OCI-LY7 (cell line): ENCODE data around the gene DDA1. TPM values are rescaled to one million over a fixed set of nuclear protein-coding genes. Genes with fewer than 3 reads are reported as not detected.

Experiments
- BruUV-seq: library from RNA; stranded (reverse); fragments of 400-500 nt; replicated peaks from 2 replicates; lab custom pipeline; 2021; lab: Mats Ljungman, UMichigan
- CTCF ChIA-PET: fragments of 300-600 bp; sonication (Branson Sonifier 250); formaldehyde crosslinking; loops from one replicate; lab custom pipeline; 2022; ENCODE audit warnings: antibody characterized with exemption; ENCODE audit not compliant: unreplicated experiment; lab: Charles Lee
- POLR2A ChIA-PET: fragments of 300-600 bp; sonication (Branson Sonifier 250); formaldehyde crosslinking; loops from one replicate; lab custom pipeline; 2022; ENCODE audit warnings: antibody characterized with exemption; lab: Charles Lee
- DNase-seq: peaks from one replicate; pipeline ENCODE4 v3.0.0-alpha.2; 2015; ENCODE audit warnings: low spot score
- H2AFZ ChIP-seq: fragments of 200-600 bp; sonication (generic), shearing (Covaris generic); 2 replicates; pipeline ENCODE4 v1.6.1; 2014; ENCODE audit warnings: mild to moderate bottlenecking, antibody characterized with exemption, low read length, moderate library complexity
- H3K27ac ChIP-seq: fragments of 200-600 bp; sonication (generic); 2 replicates; pipeline ENCODE4 v1.5.1; 2014; ENCODE audit warnings: mixed run types, low read depth, mild to moderate bottlenecking, moderate library complexity, low read length, inconsistent platforms; ENCODE audit not compliant: poor library complexity, severe bottlenecking
- H3K36me3 ChIP-seq: fragments of 200-600 bp; sonication (generic); 2 replicates; pipeline ENCODE4 v1.6.1; 2014; ENCODE audit warnings: mild to moderate bottlenecking, antibody characterized with exemption, low read length, moderate library complexity, mixed read lengths; ENCODE audit not compliant: insufficient read depth
- H3K4me1 ChIP-seq: fragments of 200-600 bp; sonication (generic); 2 replicates; pipeline ENCODE4 v1.5.1; 2014; ENCODE audit warnings: mild to moderate bottlenecking, low read length; ENCODE audit not compliant: insufficient read depth, poor library complexity, severe bottlenecking
- H3K4me2 ChIP-seq: fragments of 200-600 bp; sonication (generic); 2 replicates; pipeline ENCODE4 v1.6.1; 2014; ENCODE audit warnings: mild to moderate bottlenecking, low read length
- H3K4me3 ChIP-seq: fragments of 200-600 bp; sonication (generic); 2 replicates; pipeline ENCODE4 v1.5.1; 2014; ENCODE audit warnings: mild to moderate bottlenecking, low read depth, low read length; ENCODE audit not compliant: poor library complexity, severe bottlenecking
- H3K79me2 ChIP-seq: fragments of 200-600 bp; sonication (generic); 2 replicates; pipeline ENCODE4 v1.6.1; 2016; ENCODE audit warnings: low read depth, mild to moderate bottlenecking, low read length, moderate library complexity, mixed read lengths; ENCODE audit not compliant: insufficient read depth
- H3K9me2 ChIP-seq: fragments of 200-600 bp; sonication (generic); 2 replicates; pipeline ENCODE4 v1.6.1; 2016; ENCODE audit warnings: mild to moderate bottlenecking, low read length, mixed read lengths; ENCODE audit not compliant: insufficient read depth
- H3K9me3 ChIP-seq: fragments of 200-600 bp; sonication (generic); 2 replicates; pipeline ENCODE4 v1.6.1; 2014; ENCODE audit warnings: mild to moderate bottlenecking, mixed run types, low read length, mixed read lengths
- H4K20me1 ChIP-seq: fragments of 200-600 bp; sonication (generic); 2 replicates; pipeline ENCODE4 v1.6.1; 2014; ENCODE audit warnings: mild to moderate bottlenecking, antibody characterized with exemption, low read length, moderate library complexity, mixed read lengths; ENCODE audit not compliant: insufficient read depth
- CTCF ChIP-seq: fragments of 200-600 bp; sonication (generic); conservative IDR thresholded peaks from 2 replicates; pipeline ENCODE4 v1.5.1; 2014; ENCODE audit warnings: mild to moderate bottlenecking, antibody characterized with exemption, low read length, moderate library complexity, mixed read lengths
- EZH2phosphoT487 ChIP-seq: fragments of 200-600 bp; sonication (generic); IDR thresholded peaks from 2 replicates; pipeline ENCODE4 v1.6.1; 2018; ENCODE audit warnings: low read depth, borderline replicate concordance, mild to moderate bottlenecking, mixed run types, antibody characterized with exemption, low read length, moderate library complexity, mixed read lengths
- intact Hi-C: fragments of 100-400 bp; cut with micrococcal nuclease; formaldehyde crosslinking; loops from one replicate; pipeline ENCODE4 v1.10.0; 2022; ENCODE audit not compliant: unreplicated experiment
- total RNA-seq, 2 experiments: library from RNA; depleted of rRNA in 1 of 2; stranded (reverse); fragments of >200 nt in 1 of 2; shearing (Covaris generic) in 1 of 2; gene quantifications; 2 replicates each; pipeline ENCODE4 v1.2.3, GENCODE V29; 2014 to 2022

The DDA1 gene
- total RNA-seq, 2 experiments from 2014 or later = 36.6 to 48.8 TPM

GRCh38 chr19:17352608-17353280 is 43.4 kb downstream of the DDA1 start:
- no peak overlapping the region for H3K27ac ChIP-seq
- no TSS peak for BruUV-seq
- intact Hi-C loops = no loop called here
- H4K20me1 ChIP-seq = no peaks in the 10 kb centered on the region
- no peaks in the 10 kb centered on the region for H3K36me3 ChIP-seq
- no peaks in the 10 kb centered on the region for H3K79me2 ChIP-seq
- no peak for TF ChIP-seq EZH2phosphoT487
- TF ChIP-seq CTCF = no peak
- ChIA-PET CTCF (no interaction called here), POLR2A (no interaction called here)
- no peak overlapping the region for H2AFZ ChIP-seq
- H3K4me1 ChIP-seq = peaks cover 16% of the 10 kb centered on the region
- H3K9me2 ChIP-seq = no peaks in the 10 kb centered on the region
- no peak for DNase-seq
- H3K4me3 ChIP-seq = no peak overlapping the region
- H3K4me2 ChIP-seq = no peak overlapping the region
- no peaks in the 10 kb centered on the region for H3K9me3 ChIP-seq

GRCh38 chr19:17353386-17353785 is 44.0 kb downstream of the DDA1 start:
- no TSS peak for BruUV-seq
- no peaks in the 10 kb centered on the region for H3K79me2 ChIP-seq
- CTCF ChIA-PET = no interaction called here
- no peaks in the 10 kb centered on the region for H4K20me1 ChIP-seq
- H3K4me2 ChIP-seq = no peak overlapping the region
- DNase-seq = no peak
- intact Hi-C loops = no loop called here
- H3K27ac ChIP-seq = no peak overlapping the region
- no peaks in the 10 kb centered on the region for H3K36me3 ChIP-seq
- no peaks in the 10 kb centered on the region for H3K9me2 ChIP-seq
- no peak for TF ChIP-seq CTCF
- no peak for TF ChIP-seq EZH2phosphoT487
- POLR2A ChIA-PET = no interaction called here
- no peak overlapping the region for H3K4me3 ChIP-seq
- H2AFZ ChIP-seq = no peak overlapping the region
- peaks cover 16% of the 10 kb centered on the region for H3K4me1 ChIP-seq
- H3K9me3 ChIP-seq = no peaks in the 10 kb centered on the region

GRCh38 chr19:17357078-17357666 is 47.8 kb downstream of the DDA1 start:
- Histone ChIP-seq H4K20me1 (no peaks in the 10 kb centered on the region), H3K4me2 (no peak overlapping the region), H2AFZ (no peak overlapping the region), H3K27ac (no peak overlapping the region), H3K9me2 (no peaks in the 10 kb centered on the region), H3K4me1 (no peaks in the 10 kb centered on the region), H3K4me3 (no peak overlapping the region), H3K9me3 (no peaks in the 10 kb centered on the region), H3K36me3 (no peaks in the 10 kb centered on the region), H3K79me2 (no peaks in the 10 kb centered on the region)
- no TSS peak for BruUV-seq
- DNase-seq = no peak
- CTCF ChIA-PET = no interaction called here
- POLR2A ChIA-PET = interaction anchor here (0.7 kb wide), 1 partner anchor 19 kb away, joined by 3 read pairs; no protein-coding TSS in a partner anchor
- intact Hi-C loops = no loop called here
- no peak for TF ChIP-seq EZH2phosphoT487
- no peak for TF ChIP-seq CTCF
